ENCODE data around the gene GRM3.

- TF ChIP-seq GATA2 (IDR thresholded peaks at IDR 0.05; ENCODE audit: low read depth, low read length): no peak
- TF ChIP-seq GATA3 (IDR thresholded peaks at IDR 0.05; ENCODE audit: low read depth, low read length): no peak
Observed at GRCh38 chr7:86760236-86760635, 116.5 kb downstream of the GRM3 start.
